GM19324 (cell line): ENCODE results near the gene AHNAK.
"Not testable (repeated sequence)": the region's sequence is repeated elsewhere in the genome, so short reads cannot be mapped to it uniquely, and the experiment has no call there.

Experiments used
- ATAC-seq: cut with Tn5 transposase; IDR thresholded peaks from one replicate; pipeline ENCODE4 v1.9.1; 2021; ENCODE audit warnings: mild to moderate bottlenecking, moderate library complexity; ENCODE audit not compliant: unreplicated experiment, low FRiP score

AHNAK gene

GRCh38 chr11:62546244-62546928 is at the start of gene AHNAK:
Gene AHNAK, minus strand, starts transcription at chr11:62546806. Its CDS starts 10,708 bp downstream, at chr11:62536098.
- ATAC-seq: peak; percentile 48

GRCh38 chr11:62595124-62595523 is 48.5 kb upstream of the AHNAK start:
- ATAC-seq: no peak

GRCh38 chr11:62593434-62594044 is 46.9 kb upstream of the AHNAK start:
- no peak for ATAC-seq

GRCh38 chr11:62592989-62593421 is 46.4 kb upstream of the AHNAK start:
- ATAC-seq: no peak

- ATAC-seq: no peak
Observed at GRCh38 chr11:62592146-62592815, 45.7 kb upstream of the AHNAK start.

- ATAC-seq: peak; percentile 88
Observed at GRCh38 chr11:62591448-62592145, 45.0 kb upstream of the AHNAK start, which contains the start of gene TUT1. Gene TUT1, minus strand, starts transcription at chr11:62591523. Its CDS starts 38 bp downstream, at chr11:62591485.

GRCh38 chr11:62588966-62589637 is 42.5 kb upstream of the AHNAK start:
- no peak for ATAC-seq

GRCh38 chr11:62585356-62585755 is 38.8 kb upstream of the AHNAK start:
- ATAC-seq: not testable (repeated sequence)

- ATAC-seq: not testable (repeated sequence)
Observed at GRCh38 chr11:62581735-62582134, 35.1 kb upstream of the AHNAK start.

- no peak for ATAC-seq
Observed at GRCh38 chr11:62580959-62581715, 34.5 kb upstream of the AHNAK start.

GRCh38 chr11:62579252-62579651 is 32.6 kb upstream of the AHNAK start:
- no peak for ATAC-seq

- ATAC-seq: no peak
Observed at GRCh38 chr11:62578541-62578940, 31.9 kb upstream of the AHNAK start.

- no peak for ATAC-seq
Observed at GRCh38 chr11:62577046-62577714, 30.6 kb upstream of the AHNAK start.

GRCh38 chr11:62575837-62576236 is 29.2 kb upstream of the AHNAK start:
- ATAC-seq: no peak

- no peak for ATAC-seq
Observed at GRCh38 chr11:62575156-62575555, 28.6 kb upstream of the AHNAK start.

GRCh38 chr11:62574363-62575071 is 27.9 kb upstream of the AHNAK start:
- ATAC-seq: peak; percentile 14

- peak; percentile 91 for ATAC-seq
Observed at GRCh38 chr11:62573592-62574362, 27.2 kb upstream of the AHNAK start, which contains the start of gene EEF1G. Gene EEF1G, minus strand, starts transcription at chr11:62573891. Its CDS starts 49 bp downstream, at chr11:62573842.
